Embryonic facial prominence (tissue), 1 donor: ENCODE measurements around the gene FN3KRP.
"Not testable (repeated sequence)": the region's sequence is repeated elsewhere in the genome, so short reads cannot be mapped to it uniquely, and the experiment has no call there.

Experiments
- DNase-seq: peaks from one replicate; pipeline ENCODE4 v3.0.0-alpha.2; 2016; ENCODE audit errors: extremely low spot score

The FN3KRP gene

GRCh38 chr17:82743344-82744219 lies 27.1 kb downstream of the FN3KRP start:
- no peak for DNase-seq

GRCh38 chr17:82744736-82745135 lies 28.2 kb downstream of the FN3KRP start:
- DNase-seq = not testable (repeated sequence)

- DNase-seq = no peak
These were observed 29.0 kb downstream of the FN3KRP start for GRCh38 chr17:82745524-82745923.

GRCh38 chr17:82748756-82749155 lies 32.2 kb downstream of the FN3KRP start:
- no peak for DNase-seq

- no peak for DNase-seq
These were observed 33.9 kb downstream of the FN3KRP start for GRCh38 chr17:82750241-82750908.

- DNase-seq = no peak
These were observed 34.7 kb downstream of the FN3KRP start for GRCh38 chr17:82751171-82751570.

- DNase-seq = peak; percentile 76
These were observed 35.3 kb downstream of the FN3KRP start, which contains the start of gene TBCD for GRCh38 chr17:82751571-82752370. TSS of gene TBCD (plus strand) at chr17:82752065. CDS start at chr17:82752194, 129 bp downstream.

GRCh38 chr17:82752371-82753200 lies 36.1 kb downstream of the FN3KRP start:
- no peak for DNase-seq

- no peak for DNase-seq
These were observed 36.6 kb downstream of the FN3KRP start for GRCh38 chr17:82753201-82753464.

GRCh38 chr17:82754297-82755208 lies 38.0 kb downstream of the FN3KRP start:
- DNase-seq = no peak

GRCh38 chr17:82756166-82756565 lies 39.7 kb downstream of the FN3KRP start:
- no peak for DNase-seq

- DNase-seq = no peak
These were observed 48.9 kb downstream of the FN3KRP start for GRCh38 chr17:82765371-82765770.

GRCh38 chr17:82767041-82767754 lies 50.7 kb downstream of the FN3KRP start:
- no peak for DNase-seq

- no peak for DNase-seq
These were observed 52.5 kb downstream of the FN3KRP start for GRCh38 chr17:82769041-82769440.

GRCh38 chr17:82772026-82772425 lies 55.5 kb downstream of the FN3KRP start:
- no peak for DNase-seq

- DNase-seq = not testable (repeated sequence)
These were observed 58.0 kb downstream of the FN3KRP start for GRCh38 chr17:82774456-82774855.

GRCh38 chr17:82775001-82775823 lies 58.7 kb downstream of the FN3KRP start:
- no peak for DNase-seq

- no peak for DNase-seq
These were observed 59.9 kb downstream of the FN3KRP start for GRCh38 chr17:82776454-82776853.
